SK-N-SH treated with all-trans-retinoic acid at 6 μM for 48 hours (cell line): ENCODE results near the gene OBSCN.

Source experiments
- ISL1 ChIP-seq: fragments of 250-450 bp; sonication (Bioruptor Pico); IDR thresholded peaks from 2 replicates; pipeline ENCODE4 v2.1.2; 2022; ENCODE audit warnings: mild to moderate bottlenecking, moderate library complexity
- ZFP30 ChIP-seq: fragments of 450-650 bp; formaldehyde crosslinking; IDR thresholded peaks from 2 replicates; pipeline ENCODE4 v1.5.0; 2022; ENCODE audit warnings: mild to moderate bottlenecking, moderate library complexity
- ZNF70 ChIP-seq: fragments of 450-650 bp; formaldehyde crosslinking; IDR thresholded peaks from 2 replicates; pipeline ENCODE4 v1.5.0; 2020; ENCODE audit warnings: mild to moderate bottlenecking, moderate library complexity

DNA sequence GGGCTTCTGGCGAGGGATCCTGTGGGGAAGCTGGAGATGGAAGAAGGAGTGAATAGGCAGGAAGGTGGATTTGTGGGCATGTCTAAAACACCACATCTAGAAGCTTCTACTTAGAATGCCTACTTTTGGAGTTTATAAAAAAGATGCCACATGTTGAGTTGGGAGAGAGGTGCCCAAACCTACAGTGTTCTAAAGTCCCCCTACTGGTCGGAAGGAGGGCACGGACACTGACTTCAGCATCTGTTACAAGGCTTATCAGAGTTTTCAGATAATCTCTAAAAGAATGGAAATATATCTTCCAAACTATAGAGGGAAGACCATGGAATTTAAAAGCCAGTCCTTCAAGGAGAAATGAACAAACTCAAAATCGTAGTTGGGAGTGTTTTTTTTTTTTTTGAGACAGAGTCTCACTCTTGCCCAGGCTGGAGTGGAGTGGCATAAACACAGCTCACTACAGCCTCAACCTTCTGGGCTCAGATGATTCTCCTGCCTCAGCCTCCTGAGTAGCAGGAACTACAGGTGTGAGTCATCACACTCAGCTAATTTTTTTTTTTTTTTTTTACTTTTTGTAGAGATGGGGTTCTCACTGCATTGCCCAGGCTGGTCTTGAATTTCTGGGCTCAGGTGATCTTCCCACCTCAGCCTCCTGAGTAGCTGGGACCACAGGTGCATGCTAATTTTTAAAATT lies 27.4 kb upstream of the OBSCN start:
- TF ChIP-seq ZFP30: no peak
- no peak for TF ChIP-seq ISL1 (CRISPR knock-in tag)
- no peak for TF ChIP-seq ZNF70 (CRISPR knock-in tag)
